HG03342 (cell line): ENCODE measurements around the gene IP6K3.

Experiments
- ATAC-seq: cut with Tn5 transposase; IDR thresholded peaks from one replicate; pipeline ENCODE4 v1.9.1; 2021; ENCODE audit warnings: mild to moderate bottlenecking, moderate library complexity; ENCODE audit not compliant: unreplicated experiment

Gene IP6K3

DNA sequence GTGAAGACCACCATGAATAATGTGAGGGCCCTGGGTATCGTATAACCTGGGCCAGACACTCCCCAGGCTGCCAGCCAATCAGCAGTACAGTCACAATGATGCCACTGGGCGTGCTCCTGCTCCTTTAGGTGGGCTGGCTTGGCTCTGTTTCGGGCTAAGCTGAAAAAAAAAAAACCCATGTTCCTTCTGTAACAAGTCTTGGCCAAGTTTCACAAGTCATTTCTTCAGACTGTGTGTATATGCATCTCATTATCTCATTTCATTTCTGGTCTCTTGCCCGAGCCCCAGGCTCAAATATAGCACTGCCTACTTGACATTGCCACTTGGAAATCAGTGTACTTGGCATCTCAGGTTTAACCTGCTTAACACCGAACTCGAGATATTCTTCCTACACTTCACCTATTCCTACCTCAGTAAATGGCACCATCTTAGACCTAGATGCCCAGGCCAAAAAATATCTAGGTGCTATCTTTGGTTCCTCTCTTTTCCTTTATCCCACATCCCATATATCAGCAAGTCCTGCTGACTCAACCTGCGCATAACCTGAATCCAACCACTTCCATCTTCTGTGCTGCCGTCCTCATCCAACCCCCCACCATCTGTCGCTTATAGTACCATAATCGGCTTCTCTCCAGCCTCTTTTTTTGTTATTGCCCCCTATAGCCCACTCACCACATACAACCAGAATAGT lies 37.0 kb downstream of the IP6K3 start:
- no peak for ATAC-seq

DNA sequence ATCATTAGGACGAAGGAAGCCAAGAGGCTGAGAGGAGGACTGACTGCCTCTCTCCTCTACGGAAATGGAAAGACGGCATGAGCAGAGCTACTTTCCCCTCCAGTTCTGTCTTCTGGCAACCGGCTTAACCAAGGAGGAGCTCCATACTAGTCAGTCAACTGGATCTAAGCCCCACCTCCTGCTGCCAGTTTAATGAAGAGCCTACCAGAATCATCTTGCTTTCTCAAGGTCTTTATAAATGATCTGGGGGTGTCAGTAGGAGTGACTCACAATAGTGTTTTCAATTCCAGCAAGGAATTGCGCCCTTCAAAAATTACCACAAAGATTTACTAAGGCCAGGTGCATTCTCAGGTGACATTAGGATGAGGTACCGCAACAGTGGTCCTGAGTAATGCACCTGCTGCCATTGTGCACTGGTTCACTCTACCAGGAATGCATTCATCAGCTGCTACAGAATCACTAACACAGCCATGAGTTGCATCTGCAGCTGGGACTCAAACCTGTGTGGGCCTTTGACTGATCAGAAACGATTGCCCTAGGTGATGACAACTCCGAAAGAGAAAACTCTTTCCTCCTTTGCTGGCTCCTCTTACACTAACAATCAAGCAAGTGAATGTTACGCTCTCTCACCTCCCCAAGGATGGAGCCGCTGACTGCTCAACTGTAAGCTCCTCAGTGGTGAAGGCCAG lies 38.0 kb downstream of the IP6K3 start:
- ATAC-seq: no peak

DNA sequence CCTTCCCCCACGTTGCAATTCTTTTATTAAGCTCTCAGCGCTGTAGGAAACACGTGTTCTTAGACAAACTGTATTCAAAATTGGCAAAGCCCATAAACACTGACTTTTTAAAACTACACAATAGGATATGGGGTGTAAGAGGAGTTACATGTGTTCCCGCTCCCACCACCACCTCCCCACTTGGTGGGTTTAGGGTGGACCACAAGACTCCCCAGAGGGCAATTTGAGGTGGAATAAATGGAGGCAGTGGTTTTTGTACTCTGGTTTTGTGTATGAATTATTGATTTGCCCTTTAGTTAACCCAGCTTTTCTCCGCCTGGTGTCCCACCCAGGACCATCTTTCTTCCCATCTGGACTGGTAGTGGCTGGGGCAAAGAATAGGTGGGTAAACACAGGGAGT lies 38.9 kb downstream of the IP6K3 start:
- ATAC-seq: no peak

DNA sequence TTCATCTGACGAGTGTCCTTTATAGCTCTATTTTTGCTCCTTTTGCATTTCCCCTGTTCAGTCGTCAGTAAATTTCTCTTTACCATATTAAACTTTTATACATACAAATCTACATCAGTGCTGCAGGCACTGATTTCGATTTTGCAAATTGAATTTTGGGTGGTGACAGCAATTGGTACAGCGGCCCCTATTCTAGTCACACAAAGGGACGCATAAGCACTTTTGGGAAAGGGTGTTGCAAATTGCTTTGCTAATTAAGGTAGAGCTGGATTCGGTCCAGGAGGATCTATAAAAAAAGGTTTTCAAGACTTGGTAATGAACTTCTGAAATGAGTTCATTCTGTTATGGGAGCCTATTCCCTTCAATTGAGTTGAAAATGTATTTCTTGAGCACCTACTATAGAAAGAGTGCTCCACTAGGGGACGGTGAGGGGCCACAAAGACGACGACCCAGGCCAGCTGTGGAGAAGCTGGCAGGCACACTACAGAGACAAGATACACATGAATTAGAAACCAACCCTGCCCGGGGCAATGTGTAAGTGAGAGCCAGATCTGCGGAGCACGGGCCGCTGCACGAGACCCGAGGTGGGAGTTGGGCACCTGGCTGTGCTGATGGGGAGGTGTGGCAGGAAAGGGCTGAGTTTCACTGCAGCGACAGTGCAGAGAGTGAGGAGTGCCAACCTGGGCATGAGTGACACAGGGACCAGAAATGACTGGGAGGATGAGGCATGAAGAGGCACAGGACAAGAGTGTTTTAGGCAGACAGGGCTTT lies 40.6 kb downstream of the IP6K3 start:
- ATAC-seq: no peak

DNA sequence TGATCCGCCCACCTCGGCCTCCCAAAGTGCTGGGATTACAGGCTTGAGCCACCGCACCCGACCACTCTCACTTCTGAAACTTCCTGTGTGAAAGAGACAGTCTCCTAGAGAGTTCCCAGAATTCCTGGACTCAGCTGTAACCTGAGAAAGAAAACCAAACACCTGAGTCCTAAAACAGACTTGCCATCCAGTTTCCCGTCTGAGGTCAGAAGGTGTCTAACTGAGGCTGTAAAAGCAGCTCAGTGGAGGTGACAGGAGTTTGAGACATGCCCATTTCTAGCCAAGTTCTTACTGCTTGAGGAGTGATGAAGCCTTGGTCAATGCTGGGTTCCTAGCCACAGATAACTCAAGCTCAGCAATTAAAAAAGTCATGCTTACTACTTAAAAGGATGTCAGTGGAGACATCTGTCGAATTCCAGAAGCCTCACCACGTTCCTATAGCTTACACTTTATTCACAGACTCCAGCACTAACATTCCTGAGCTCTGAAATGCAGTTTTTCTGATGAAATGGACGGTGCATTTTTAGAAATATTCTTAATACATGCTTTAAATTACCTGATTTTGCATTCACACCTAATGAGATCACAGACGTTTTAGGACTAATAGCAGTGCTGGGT lies 41.3 kb downstream of the IP6K3 start:
- ATAC-seq: no peak

DNA sequence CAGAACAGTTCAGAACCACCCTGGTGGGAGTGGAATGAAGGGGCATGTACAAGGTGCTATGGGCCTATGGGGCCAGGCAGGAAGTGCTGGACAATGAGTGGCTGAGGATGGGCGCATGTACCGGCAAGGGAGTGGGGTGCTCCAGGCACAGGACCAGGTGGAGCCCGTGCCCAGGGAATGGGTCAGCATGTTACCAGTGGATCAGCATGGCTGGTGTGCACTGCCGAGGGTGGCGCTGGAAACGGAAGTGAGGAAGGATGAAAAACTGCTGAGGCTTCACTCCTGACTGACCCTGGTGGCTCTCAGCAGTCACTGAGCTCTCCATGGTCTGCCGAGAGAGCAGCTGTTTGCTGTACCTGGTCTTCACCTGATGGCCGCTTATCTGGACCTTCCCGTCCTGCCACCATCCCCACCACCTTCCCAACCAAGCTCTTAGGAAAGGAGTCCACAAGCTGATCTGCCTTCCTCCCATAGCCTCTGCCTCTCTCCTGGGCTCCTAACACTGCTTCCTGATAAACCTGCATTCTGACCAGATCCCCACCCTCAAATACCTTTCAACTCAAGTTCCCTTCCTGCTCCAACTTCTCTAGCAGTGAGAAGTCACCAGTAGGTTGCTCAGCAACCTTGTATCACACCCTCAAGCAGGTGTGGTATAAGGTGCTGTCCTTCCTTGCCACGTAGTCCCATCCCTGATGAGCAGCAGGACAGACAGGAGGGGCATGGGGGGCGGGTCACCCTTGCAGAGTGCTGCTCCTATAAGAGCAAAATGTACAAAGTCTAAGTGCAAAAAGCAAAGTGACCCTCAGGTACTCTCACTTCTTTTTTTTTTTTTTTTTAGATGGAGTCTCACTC lies 42.3 kb downstream of the IP6K3 start:
- ATAC-seq: no peak

DNA sequence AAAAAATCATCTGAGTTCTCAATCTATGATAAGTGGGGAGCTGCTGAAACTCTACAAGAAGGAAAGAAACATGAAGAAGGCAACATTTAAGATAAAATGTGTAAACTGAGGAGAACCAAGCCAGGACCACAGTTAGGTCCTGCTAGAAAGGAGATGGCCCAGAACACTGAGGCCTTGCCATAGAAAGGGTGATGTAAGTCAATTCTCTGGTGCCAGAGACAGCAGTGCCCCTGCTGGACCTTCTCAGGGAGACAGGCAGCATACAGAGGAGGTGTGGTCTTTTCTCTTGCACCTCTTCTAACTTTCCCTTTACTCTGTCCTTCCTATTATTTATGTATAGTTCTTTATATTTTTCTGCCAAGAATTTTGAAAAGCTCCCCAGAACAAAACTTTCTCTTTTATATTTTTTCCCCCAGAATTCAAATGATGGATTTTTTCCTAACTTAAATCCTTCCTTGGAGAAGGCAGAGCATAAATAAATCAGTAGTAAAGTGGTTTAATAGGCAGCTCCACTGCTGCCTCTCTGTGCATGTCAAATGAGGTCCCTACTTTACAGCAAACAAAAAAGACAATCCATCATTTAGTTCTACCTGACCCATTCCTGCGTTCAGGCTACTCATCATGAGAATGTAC lies 44.2 kb downstream of the IP6K3 start:
- ATAC-seq: no peak

DNA sequence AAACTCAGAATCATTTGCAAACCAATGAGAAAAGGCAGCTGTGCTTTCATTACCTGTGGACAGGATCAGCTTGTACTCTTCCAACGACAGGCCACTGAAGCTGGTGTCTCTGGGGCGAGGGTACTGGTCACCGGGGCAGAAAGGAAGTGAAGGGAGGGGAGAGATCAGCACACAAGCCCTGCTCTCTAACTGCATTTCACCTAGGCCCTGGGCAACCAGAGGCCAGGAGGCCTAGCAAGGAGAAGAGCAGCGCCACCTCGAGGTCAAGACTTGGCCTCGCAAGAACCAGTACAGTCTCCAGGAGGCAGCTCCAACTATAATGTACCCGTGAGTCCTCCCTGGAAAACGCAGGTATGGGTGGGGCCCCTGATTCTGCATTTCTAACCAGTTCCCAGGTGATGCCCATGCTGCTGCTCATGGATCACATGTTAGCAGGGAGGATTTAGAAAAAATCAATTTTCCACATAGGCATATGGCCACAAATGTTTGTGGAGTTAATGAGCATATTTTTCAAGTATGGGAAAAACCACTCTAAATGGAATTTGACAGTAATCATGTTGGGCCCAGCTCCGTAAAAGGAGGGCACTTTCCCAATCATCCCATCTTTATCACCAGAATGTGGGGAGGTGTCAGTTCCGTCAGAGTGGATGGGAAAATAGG lies 46.2 kb downstream of the IP6K3 start:
- peak; percentile 70 for ATAC-seq

DNA sequence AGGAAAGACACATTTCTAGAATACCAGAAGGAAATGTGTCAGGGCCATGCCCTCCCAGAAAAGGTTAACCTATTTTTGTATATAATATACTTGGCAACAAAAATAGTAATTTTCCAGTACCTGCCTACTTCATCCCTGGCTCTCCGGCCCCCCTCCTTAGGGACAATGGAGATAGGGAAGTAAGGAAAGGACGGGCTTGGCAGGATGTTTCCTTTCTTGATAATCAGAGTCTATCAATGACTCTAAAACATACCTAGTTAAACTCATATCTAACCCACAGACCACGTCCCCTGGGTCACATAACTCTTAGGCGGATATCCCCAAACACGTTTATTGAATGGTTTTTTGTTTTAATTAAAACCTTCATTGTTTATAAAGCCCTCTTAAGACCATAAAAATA lies 47.0 kb downstream of the IP6K3 start:
- no peak for ATAC-seq

DNA sequence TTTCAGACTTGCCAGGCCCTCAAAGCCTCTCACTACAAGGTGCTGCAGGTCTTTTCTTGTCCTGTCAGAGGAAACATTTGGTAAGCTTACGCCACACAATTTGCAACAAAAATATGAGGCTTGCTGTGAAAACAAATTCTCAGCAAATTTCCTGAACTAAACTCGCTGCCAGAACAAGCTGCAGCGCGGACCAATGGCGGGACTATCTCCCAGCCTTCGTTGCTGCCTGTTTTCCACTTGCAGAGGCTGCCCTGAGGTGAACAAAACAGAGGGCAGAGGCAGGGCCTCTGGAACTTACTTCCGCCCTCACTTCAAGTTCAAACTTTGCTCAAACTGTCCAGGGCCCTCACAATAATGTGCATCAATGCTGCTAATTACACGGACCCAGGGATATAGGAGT lies 47.6 kb downstream of the IP6K3 start:
- ATAC-seq: no peak

DNA sequence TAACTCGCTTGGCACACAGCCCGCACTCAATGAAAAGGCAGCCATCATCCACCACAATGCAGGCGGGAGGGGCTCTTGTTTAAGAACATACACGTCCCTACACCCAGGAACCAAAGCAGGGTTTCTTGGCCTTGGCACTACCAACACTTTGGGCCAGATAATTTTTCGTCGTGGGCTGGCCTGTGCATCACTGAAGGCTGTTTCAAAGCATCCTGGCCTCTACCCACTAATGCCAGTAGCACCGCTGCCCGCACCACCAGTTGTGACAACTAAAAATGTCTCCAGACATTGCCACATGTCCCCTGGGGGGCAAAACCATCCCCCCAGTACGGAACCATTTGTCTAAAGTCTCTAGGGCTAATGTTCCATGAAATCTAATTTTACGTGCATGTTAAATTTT lies 48.2 kb downstream of the IP6K3 start:
- no peak for ATAC-seq

DNA sequence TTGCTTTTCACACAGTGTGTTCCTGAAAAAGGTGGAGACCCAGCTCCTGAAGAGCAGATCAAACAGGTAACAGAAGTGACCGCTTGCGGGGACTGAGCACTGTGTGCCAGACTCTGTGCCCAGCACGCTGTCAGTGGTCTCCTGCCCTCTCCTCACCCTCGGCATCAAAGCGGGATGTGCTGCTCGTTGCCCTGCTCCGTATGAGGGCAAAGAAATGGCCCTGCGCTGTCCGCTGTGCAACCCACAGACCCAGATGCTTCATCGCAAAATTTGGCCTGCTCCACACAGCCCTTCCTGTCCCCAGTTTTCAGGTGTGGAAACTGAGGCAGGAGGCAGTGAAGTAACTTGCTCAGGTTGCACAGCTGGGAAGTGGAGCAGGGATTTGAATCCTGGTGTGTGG lies 48.9 kb downstream of the IP6K3 start:
- ATAC-seq: no peak

DNA sequence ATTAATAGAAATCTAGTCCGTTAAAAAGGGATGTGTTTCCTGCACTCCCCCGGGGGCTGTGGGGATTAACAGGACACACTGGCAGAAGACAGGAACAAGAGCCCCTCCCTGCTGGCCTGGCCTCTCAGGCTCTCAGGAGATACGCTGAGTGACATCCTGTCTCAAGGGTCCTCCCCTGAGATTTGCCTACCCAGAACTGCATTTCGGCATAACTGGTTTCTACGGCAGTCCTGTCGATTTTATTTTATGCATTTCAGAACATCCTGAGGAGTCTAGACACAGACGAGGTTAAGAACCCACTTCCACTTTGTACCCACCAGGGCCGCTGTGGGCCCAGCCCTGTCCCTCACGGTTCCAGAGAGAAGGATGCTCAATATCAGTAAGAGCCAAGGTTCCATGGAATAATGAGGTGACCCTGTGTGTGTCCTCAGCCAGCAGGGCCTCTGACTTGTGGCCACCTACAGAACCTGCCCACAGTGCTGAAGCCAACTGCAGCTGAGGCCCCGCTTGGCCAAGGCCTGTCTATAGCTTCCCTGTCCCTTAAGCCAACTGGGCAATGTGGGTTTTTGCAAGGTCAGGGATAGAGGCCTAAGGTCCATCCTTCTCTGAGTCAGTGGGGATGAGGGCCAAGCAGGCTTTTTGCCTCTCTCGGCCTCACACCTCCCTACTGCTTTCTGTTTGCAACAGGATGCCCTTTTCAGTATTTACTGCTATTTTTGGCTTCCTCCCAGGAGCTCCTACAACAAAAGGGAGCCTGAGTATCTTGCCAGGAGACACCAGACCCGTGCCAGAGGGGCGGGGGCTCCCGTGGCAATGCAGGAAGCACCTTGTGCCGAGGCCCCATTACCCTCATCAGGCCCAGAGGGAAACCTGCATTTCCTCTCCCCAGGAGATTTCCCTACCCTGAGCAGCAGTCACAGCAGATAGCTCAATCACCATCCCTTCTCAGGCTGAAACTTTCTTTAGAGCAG lies 49.9 kb downstream of the IP6K3 start:
- no peak for ATAC-seq

DNA sequence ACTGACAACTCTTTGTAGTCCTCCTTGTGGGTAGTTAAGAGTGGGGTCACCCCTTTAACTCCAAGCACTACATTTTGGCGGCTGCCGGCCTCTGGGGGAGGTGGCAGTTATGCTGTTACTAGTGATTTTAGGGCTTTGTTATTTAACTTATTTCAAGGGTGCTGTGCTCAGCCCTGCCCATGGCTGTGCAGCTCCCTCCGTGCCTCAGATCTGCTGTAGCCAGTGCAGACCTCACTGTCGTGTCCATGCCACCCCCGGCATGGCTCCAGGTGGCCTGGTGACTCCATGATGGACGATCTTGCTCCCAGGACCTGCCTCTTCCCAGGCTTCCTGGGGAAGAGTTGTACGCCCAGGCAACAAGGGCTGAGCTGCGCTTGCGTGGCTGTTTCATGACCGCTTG lies 50.6 kb downstream of the IP6K3 start:
- no peak for ATAC-seq

DNA sequence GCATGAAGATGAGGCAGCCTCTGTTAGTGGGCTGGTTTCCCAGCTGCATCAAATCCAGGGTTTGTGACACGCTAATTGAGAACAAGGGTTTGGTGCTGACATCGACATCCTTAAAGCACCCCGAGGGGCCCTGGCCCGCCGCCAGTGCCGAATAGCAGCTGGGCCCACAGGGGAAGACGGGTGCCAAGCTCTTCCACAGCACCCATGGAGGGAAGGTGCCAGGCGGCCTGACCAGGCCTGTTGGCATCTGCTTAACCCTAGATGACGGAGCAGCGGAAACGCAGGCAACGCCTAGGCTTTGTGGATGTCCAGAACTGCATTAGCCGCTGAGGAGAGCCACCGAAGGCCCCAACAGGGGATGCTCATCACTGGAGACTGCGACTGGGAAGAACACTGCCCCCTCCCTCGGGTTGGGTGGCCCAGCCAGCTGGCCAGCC lies 51.2 kb downstream of the IP6K3 start:
- no peak for ATAC-seq

DNA sequence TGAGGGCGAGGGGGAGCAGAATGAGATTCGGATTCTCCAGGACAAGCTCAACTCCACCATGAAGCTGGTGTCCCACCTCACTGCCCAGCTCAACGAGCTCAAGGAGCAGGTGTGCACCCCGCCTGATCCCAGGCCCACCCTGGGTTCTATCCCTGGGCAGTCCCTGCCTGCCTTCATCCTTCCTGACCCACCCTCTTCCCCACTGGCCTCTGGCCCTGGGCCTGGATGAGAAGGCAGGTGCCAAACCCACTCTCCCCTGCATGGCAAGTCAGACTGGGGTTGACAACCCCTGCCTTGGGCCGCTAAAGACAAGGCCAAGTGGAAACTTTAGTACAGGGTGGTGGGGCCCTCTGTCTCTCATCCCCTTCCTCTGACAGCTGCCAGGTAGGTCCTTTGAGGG lies 51.7 kb downstream of the IP6K3 start:
- no peak for ATAC-seq

DNA sequence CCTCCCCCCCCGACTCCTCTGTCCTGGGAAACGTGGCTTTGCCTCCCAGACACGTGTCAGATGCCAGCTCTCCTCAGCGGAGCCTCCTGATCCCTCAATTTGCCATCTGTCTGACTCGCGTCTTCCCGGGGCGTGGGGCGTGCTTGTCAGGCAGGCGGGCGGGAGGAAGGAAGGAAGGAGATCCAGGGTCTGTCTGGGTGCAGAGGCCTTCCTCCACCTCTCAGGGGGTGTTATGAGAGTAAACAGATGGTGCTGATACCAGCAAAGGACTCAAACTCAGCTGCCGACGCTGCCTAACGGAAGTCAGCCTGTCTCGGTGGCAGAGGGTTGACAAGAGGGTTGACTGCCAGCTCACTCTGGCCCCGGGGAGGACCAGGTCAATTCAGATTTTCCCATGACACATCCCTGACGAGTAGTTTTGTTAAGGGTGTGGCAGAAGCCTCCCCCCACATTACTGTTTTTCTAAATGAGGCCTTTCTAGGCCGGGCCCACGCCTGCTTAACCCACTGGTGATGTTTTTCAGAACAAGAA lies 52.2 kb downstream of the IP6K3 start:
- ATAC-seq: no peak
